Measurements from ENCODE around the gene IQSEC1. TPM values are rescaled to one million over a fixed set of nuclear protein-coding genes. Genes with fewer than 3 reads are reported as not detected.

Gene IQSEC1
- total RNA-seq, 2 donors from 2014 or later, result 22.7 to 24.5 TPM

DNA sequence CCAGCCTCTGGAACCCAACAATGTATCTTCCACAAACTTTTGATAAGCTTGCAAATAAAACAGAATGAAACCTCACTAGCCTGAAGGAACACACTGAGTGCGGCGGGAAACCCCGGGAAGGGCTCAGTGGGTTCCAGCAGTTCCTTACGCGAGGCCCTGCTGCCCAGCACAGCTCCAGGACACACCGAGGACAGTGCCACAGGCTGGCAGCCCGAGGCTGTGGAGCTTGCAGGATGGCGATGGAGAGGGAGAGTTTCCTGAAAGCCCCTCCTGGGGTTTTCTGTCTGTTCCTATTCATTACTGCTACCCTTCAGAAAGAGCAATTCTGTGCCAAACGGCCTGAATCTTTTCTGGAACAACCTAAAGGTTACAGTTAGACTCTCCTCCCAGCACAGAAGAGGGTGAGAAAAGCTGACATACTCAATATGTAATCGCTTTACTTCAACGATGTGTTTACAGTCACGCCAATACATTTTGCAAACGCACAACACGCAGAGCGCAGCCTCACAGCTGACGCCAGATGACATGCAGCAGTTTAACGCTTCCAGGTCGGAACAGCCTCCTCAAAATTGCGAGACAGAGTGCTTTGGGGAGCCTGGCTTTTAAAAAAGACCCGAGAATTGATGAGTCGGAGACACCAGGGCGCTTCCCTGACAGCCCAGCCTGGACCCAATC is 174.8 kb downstream of the IQSEC1 start:
- H3K27ac Mint-ChIP-seq, result no peak overlapping the region
- 92 to 94% methylated on average over 19 to 22 of the region's 22 CpGs for WGBS, 2 experiments (ENCODE audit: insufficient coverage in 1 of 2, insufficient read length in 1 of 2)
- peaks cover 3% of the 10 kb centered on the region for H3K36me3 ChIP-seq (ENCODE audit: control insufficient read depth, insufficient read depth, low read length)

DNA sequence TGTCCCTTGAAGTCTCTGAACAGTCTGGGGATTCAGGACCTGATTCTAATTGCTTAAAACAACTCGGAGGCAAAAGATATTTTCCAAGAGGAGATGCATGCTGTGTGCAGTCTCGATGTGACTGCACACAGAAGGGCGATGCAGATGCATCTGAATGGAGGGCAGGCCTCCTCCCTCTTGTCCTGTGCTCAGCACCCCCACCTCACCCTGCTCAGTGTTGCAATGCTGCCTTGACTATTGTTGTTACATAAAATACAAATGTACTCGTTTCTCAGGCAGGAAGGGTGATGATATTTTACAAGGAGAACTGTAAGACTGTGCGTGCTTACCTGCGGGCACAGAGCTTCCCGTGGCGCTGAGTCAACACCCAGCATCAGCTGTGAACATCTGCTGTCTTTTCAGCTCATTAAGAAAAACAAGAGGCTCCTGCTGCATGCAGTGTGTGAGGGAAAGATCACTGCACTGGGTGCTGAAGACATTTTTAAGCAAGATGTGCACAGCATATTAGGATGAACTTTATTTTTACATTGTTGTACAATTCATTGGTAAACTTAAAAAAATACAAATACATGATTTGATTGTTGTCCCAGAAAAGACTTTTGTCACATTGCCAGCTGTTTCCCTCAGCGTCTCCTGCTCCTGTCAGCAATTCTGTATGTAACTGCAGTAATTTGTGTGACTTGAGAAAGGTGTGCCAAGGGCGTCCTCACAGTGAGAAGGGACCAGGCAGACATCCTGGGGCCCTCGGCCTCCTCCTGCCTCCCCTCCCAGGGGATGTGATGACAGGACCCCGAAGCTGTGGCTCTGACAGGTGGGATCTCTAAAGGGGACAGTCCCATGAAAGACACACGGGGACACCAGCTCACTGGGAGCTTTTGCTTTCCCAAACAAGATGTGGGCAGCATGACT is 175.6 kb downstream of the IQSEC1 start:
- peaks cover 13% of the 10 kb centered on the region for H3K36me3 Mint-ChIP-seq (ENCODE audit: low read depth)
- Histone ChIP-seq H3K4me1 (ENCODE audit: control insufficient read depth, insufficient read depth, low read length) (no peaks in the 10 kb centered on the region), H3K9me3 (ENCODE audit: control insufficient read depth, low read length) (no peaks in the 10 kb centered on the region), H3K4me3 (ENCODE audit: low read length) (no peak overlapping the region), H3K36me3 (ENCODE audit: control insufficient read depth, insufficient read depth, low read length) (peaks cover 3% of the 10 kb centered on the region), H3K27ac (ENCODE audit: low read depth, low read length) (no peak overlapping the region), H3K27me3 (ENCODE audit: control insufficient read depth, insufficient read depth, low read length, poor library complexity, severe bottlenecking) (no peaks in the 10 kb centered on the region), H3K9ac (ENCODE audit: extremely low read depth, low read length, poor library complexity, severe bottlenecking) (no peak overlapping the region)
- H3K27ac Mint-ChIP-seq, result no peak overlapping the region
- DNase-seq, result no peak
- no peak for TF ChIP-seq CTCF (conservative IDR thresholded peaks at IDR 0.05)
- no peaks in the 10 kb centered on the region for H3K9me3 Mint-ChIP-seq
- H3K27me3 Mint-ChIP-seq (ENCODE audit: insufficient read depth), result peaks cover 15% of the 10 kb centered on the region
- 72 to 79% methylated on average over 11 to 13 of the region's 13 CpGs for WGBS, 2 experiments (ENCODE audit: insufficient coverage in 1 of 2, insufficient read length in 1 of 2)
- H3K4me1 Mint-ChIP-seq, result peaks cover 26% of the 10 kb centered on the region
- H3K4me3 Mint-ChIP-seq, result no peak overlapping the region

More for the DNA sequence above, 174.8 kb downstream of the IQSEC1 start:
- no peaks in the 10 kb centered on the region for H3K9me3 Mint-ChIP-seq
- Histone ChIP-seq H3K9me3 (ENCODE audit: control insufficient read depth, low read length) (no peaks in the 10 kb centered on the region), H3K4me3 (ENCODE audit: low read length) (no peak overlapping the region), H3K9ac (ENCODE audit: extremely low read depth, low read length, poor library complexity, severe bottlenecking) (no peak overlapping the region), H3K4me1 (ENCODE audit: control insufficient read depth, insufficient read depth, low read length) (no peaks in the 10 kb centered on the region), H3K27ac (ENCODE audit: low read depth, low read length) (no peak overlapping the region), H3K27me3 (ENCODE audit: control insufficient read depth, insufficient read depth, low read length, poor library complexity, severe bottlenecking) (no peaks in the 10 kb centered on the region)
- DNase-seq, result no peak
- H3K4me1 Mint-ChIP-seq, result peaks cover 26% of the 10 kb centered on the region
- TF ChIP-seq CTCF (conservative IDR thresholded peaks at IDR 0.05), result no peak
- H3K36me3 Mint-ChIP-seq (ENCODE audit: low read depth), result peaks cover 13% of the 10 kb centered on the region
- peaks cover 10% of the 10 kb centered on the region for H3K27me3 Mint-ChIP-seq (ENCODE audit: insufficient read depth)
- H3K4me3 Mint-ChIP-seq, result no peak overlapping the region

DNA sequence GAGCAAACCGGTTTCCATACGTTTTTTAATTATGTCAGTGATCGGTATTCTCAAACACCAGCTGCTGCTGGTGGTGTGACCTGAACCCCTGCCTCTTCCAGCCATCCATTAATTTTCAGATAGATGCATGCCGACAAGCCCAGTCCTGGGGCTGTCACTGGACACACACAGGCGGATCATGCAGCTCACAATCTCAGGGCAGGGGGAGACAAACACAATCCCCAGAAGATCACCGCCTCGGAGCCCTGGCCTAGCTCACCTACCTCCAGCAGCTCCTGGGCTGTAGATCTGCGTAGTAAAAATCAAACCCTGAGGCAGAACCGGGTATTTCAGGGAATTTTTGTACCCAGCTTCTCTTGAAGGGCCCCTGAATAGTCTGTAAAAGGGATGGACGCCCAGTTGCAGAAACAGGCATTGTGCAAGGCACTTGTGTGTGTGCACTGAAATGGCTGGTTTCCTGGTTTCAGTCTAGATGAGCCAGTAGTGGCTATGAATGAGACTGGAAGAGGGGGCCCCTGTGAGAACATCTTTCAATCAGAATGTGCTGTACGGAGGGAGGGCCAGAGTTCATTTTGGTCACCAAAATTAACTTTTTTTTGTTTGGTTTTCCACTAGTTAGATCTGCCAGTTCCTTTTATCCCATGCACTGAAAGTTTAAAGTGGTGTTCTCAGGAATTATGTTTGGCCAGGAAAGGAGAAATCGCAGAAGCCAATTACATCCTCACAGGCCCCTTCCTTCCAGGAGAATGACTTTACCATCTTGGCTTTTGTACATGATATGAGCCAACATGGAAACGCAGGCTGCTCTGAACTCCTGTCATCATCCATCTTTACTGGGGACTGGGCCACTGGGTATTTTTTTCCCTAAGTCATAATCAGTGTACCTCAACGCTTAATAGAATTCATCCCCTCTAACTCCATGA is 176.9 kb downstream of the IQSEC1 start:
- peak; percentile 69 for DNase-seq
- Histone ChIP-seq H3K4me3 (ENCODE audit: low read length) (no peak overlapping the region), H3K27me3 (ENCODE audit: control insufficient read depth, insufficient read depth, low read length, poor library complexity, severe bottlenecking) (peaks cover 3% of the 10 kb centered on the region), H3K9ac (ENCODE audit: extremely low read depth, low read length, poor library complexity, severe bottlenecking) (no peak overlapping the region), H3K36me3 (ENCODE audit: control insufficient read depth, insufficient read depth, low read length) (peaks cover 3% of the 10 kb centered on the region), H3K27ac (ENCODE audit: low read depth, low read length) (no peak overlapping the region), H3K9me3 (ENCODE audit: control insufficient read depth, low read length) (no peaks in the 10 kb centered on the region), H3K4me1 (ENCODE audit: control insufficient read depth, insufficient read depth, low read length) (no peaks in the 10 kb centered on the region)
- Mint-ChIP-seq H3K27ac (no peak overlapping the region), H3K27me3 (ENCODE audit: insufficient read depth) (peaks cover 20% of the 10 kb centered on the region), H3K4me3 (no peak overlapping the region), H3K36me3 (ENCODE audit: low read depth) (peaks cover 10% of the 10 kb centered on the region), H3K4me1 (peaks cover 26% of the 10 kb centered on the region), H3K9me3 (no peaks in the 10 kb centered on the region)
- peak; percentile 56 for TF ChIP-seq CTCF (conservative IDR thresholded peaks at IDR 0.05)
- 88 to 91% methylated on average over 13 to 14 of the region's 14 CpGs for WGBS, 2 experiments (ENCODE audit: insufficient coverage in 1 of 2, insufficient read length in 1 of 2)
